SK-N-SH (cell line): ENCODE data around the gene ARHGAP15. TPM values are rescaled to one million over a fixed set of nuclear protein-coding genes. Genes with fewer than 3 reads are reported as not detected.

Source experiments
- CTCF ChIA-PET: fragments of 300-600, 350-600 bp; formaldehyde crosslinking; extraction: SDS; loops from one replicate; lab custom pipeline; 2021; lab: Yijun Ruan, JAX
- POLR2A ChIA-PET: fragments of 350-600 bp; sonication (Branson Sonifier 250); formaldehyde crosslinking; extraction: SDS; loops from one replicate; lab custom pipeline; 2020; ENCODE audit warnings: antibody characterized with exemption, inconsistent platforms; lab: Yijun Ruan, JAX
- DNase-seq: peaks from one replicate; pipeline ENCODE4 v3.0.0; 2012
- H2AFZ ChIP-seq: fragments of 200-600 bp; sonication (generic); 2 replicates; pipeline ENCODE4 v1.8.1; 2016; ENCODE audit warnings: antibody characterized with exemption, mild to moderate bottlenecking, low read depth
- H3F3A ChIP-seq: fragments of 200-600 bp; sonication (generic); replicated peaks from 2 replicates; pipeline ENCODE3; 2016; ENCODE audit warnings: antibody characterized with exemption, mild to moderate bottlenecking; ENCODE audit not compliant: insufficient read depth
- H3K27ac ChIP-seq, 2 experiments: fragments of 200-500 bp in 1 of 2; fragments of 200-600 bp in 1 of 2; sonication (Bioruptor generic) in 1 of 2; sonication (generic), shearing (Covaris generic) in 1 of 2; 2 replicates each; pipeline versions ENCODE4 v1.5.1 to v1.6.1; 2014 to 2016; ENCODE audit warnings: low read depth in 2 of 2, inconsistent platforms in 1 of 2, low read length in 1 of 2, mild to moderate bottlenecking in 1 of 2, mixed read lengths in 1 of 2
- H3K27me3 ChIP-seq: fragments of 200-600 bp; sonication (generic), shearing (Covaris generic); 2 replicates; pipeline ENCODE4 v1.6.1; 2016; ENCODE audit warnings: mixed run types; ENCODE audit not compliant: insufficient read depth
- H3K36me3 ChIP-seq, 2 experiments: fragments of 200-500 bp in 1 of 2; fragments of 200-600 bp in 1 of 2; sonication (Bioruptor generic) in 1 of 2; sonication (generic) in 1 of 2; replicated peaks in 1 of 2; 2 replicates each; pipeline versions ENCODE3 to v1.5.1; 2014 to 2016; ENCODE audit warnings: low read length in 1 of 2, mild to moderate bottlenecking in 1 of 2; ENCODE audit not compliant: insufficient read depth in 2 of 2, control insufficient read depth in 1 of 2
- H3K4me1 ChIP-seq, 2 experiments: fragments of 200-500 bp in 1 of 2; fragments of 200-600 bp in 1 of 2; sonication (Bioruptor generic) in 1 of 2; sonication (generic), shearing (Covaris generic) in 1 of 2; 2 replicates each; pipeline versions ENCODE4 v1.5.1 to v1.6.1; 2014 to 2016; ENCODE audit warnings: low read depth in 1 of 2, low read length in 1 of 2, mixed run types in 1 of 2; ENCODE audit not compliant: insufficient read depth in 2 of 2, control insufficient read depth in 1 of 2
- H3K4me2 ChIP-seq: fragments of 200-600 bp; sonication (generic), shearing (Covaris generic); 2 replicates; pipeline ENCODE4 v1.6.1; 2017; ENCODE audit warnings: mixed run types
- H3K4me3 ChIP-seq, 2 experiments: fragments of 200-500 bp in 1 of 2; fragments of 200-600 bp in 1 of 2; sonication (Bioruptor generic) in 1 of 2; sonication (generic), shearing (Covaris generic) in 1 of 2; 2 replicates each; pipeline versions ENCODE4 v1.5.1 to v1.8.1; 2014 to 2016; ENCODE audit warnings: low read depth in 2 of 2, inconsistent platforms in 1 of 2, low read length in 1 of 2, mild to moderate bottlenecking in 1 of 2, mixed read lengths in 1 of 2, moderate library complexity in 1 of 2
- H3K79me2 ChIP-seq: fragments of 200-600 bp; sonication (generic); 2 replicates; pipeline ENCODE4 v1.8.1; 2017; ENCODE audit warnings: mild to moderate bottlenecking; ENCODE audit not compliant: insufficient read depth
- H3K9ac ChIP-seq: fragments of 200-600 bp; sonication (generic); 2 replicates; pipeline ENCODE4 v1.6.1; 2017; ENCODE audit warnings: mixed run types
- H3K9me2 ChIP-seq: fragments of 200-600 bp; sonication (generic); 2 replicates; pipeline ENCODE4 v1.6.1; 2017; ENCODE audit warnings: mixed run types
- H3K9me3 ChIP-seq: fragments of 200-600 bp; sonication (generic); 2 replicates; pipeline ENCODE4 v1.6.1; 2017; ENCODE audit warnings: mixed run types, mild to moderate bottlenecking, moderate library complexity
- H4K20me1 ChIP-seq: fragments of 200-600 bp; sonication (generic); 2 replicates; pipeline ENCODE4 v1.6.1; 2017; ENCODE audit warnings: mild to moderate bottlenecking, mixed run types; ENCODE audit not compliant: insufficient read depth
- ELF1 ChIP-seq: IDR thresholded peaks from 2 replicates; pipeline ENCODE4 v1.4.0; 2012
- EZH2phosphoT487 ChIP-seq: fragments of 200-600 bp; sonication (generic); IDR thresholded peaks from 2 replicates; pipeline ENCODE4 v1.6.1; 2017; ENCODE audit warnings: low read depth, mixed run types, mild to moderate bottlenecking, antibody characterized with exemption, moderate library complexity, borderline replicate concordance
- FOSL2 ChIP-seq: IDR thresholded peaks from 2 replicates; pipeline ENCODE4 v1.4.0; 2012; ENCODE audit warnings: low read depth, mild to moderate bottlenecking, moderate library complexity, borderline replicate concordance
- FOXJ3 ChIP-seq: sonication (generic); formaldehyde crosslinking; IDR thresholded peaks from 2 replicates; pipeline ENCODE4 v1.5.1; 2020; ENCODE audit warnings: mild to moderate bottlenecking, missing genetic modification reagents
- FOXM1 ChIP-seq: IDR thresholded peaks from 2 replicates; pipeline ENCODE4 v1.4.0; 2012; ENCODE audit warnings: low read depth, mild to moderate bottlenecking
- GABPA ChIP-seq: IDR thresholded peaks from 2 replicates; pipeline ENCODE4 v1.4.0; 2012; ENCODE audit warnings: low read depth, mild to moderate bottlenecking
- IRF3 ChIP-seq: fragments of 150-350 bp; IDR thresholded peaks from 2 replicates; pipeline ENCODE4 v1.6.1; 2016; ENCODE audit warnings: mild to moderate bottlenecking, low read depth, low read length
- JUND ChIP-seq: IDR thresholded peaks from 2 replicates; pipeline ENCODE4 v1.4.0; 2012
- MAX ChIP-seq: IDR thresholded peaks from 2 replicates; pipeline ENCODE4 v1.4.0; 2012; ENCODE audit warnings: low read depth
- MXI1 ChIP-seq: IDR thresholded peaks from 2 replicates; pipeline ENCODE4 v1.6.1; 2012; ENCODE audit warnings: mild to moderate bottlenecking, low read depth, low read length, improper control_type of control experiment
- NFIC ChIP-seq: IDR thresholded peaks from 2 replicates; pipeline ENCODE4 v1.4.0; 2012; ENCODE audit warnings: borderline replicate concordance
- NRF1 ChIP-seq: IDR thresholded peaks from 2 replicates; pipeline ENCODE4 v1.6.1; 2012; ENCODE audit warnings: low read depth, mild to moderate bottlenecking, low read length
- PBX3 ChIP-seq: IDR thresholded peaks from 2 replicates; pipeline ENCODE4; 2012
- POLR2AphosphoS5 ChIP-seq: IDR thresholded peaks from 2 replicates; pipeline ENCODE4 v1.6.1; 2012; ENCODE audit warnings: low read depth, low read length
- RAD21 ChIP-seq: IDR thresholded peaks from 2 replicates; pipeline ENCODE4 v1.6.1; 2012; ENCODE audit warnings: mild to moderate bottlenecking, low read length
- RFX5 ChIP-seq: IDR thresholded peaks from 2 replicates; pipeline ENCODE4 v1.6.1; 2012; ENCODE audit warnings: mild to moderate bottlenecking, improper control_type of control experiment, low read length
- RXRA ChIP-seq: IDR thresholded peaks from 2 replicates; pipeline ENCODE4 v1.4.0; 2012; ENCODE audit warnings: low read depth, mild to moderate bottlenecking, borderline replicate concordance
- SMC3 ChIP-seq: IDR thresholded peaks from 2 replicates; pipeline ENCODE4 v1.6.1; 2012; ENCODE audit warnings: low read depth, low read length, improper control_type of control experiment
- TAF1 ChIP-seq: IDR thresholded peaks from 2 replicates; pipeline ENCODE4 v1.6.1; 2012; ENCODE audit warnings: low read depth, mild to moderate bottlenecking, low read length, moderate library complexity, borderline replicate concordance
- TEAD4 ChIP-seq: IDR thresholded peaks from 2 replicates; pipeline ENCODE4 v1.4.0; 2012; ENCODE audit warnings: mild to moderate bottlenecking, borderline replicate concordance; ENCODE audit not compliant: insufficient read depth
- WGBS: methylation state at CpG from one replicate; pipeline ENCODE4 v1.1.6; 2017; ENCODE audit warnings: low lambda C conversion rate; 5-methylcytosine and 5-hydroxymethylcytosine counted together
- polyA plus RNA-seq, 3 experiments: library from polyadenylated mRNA; depleted of rRNA; stranded (reverse); fragments of >200 nt; gene quantifications; 2 replicates each; pipeline ENCODE4 v1.2.3, GENCODE V29; 2012
- TF ChIP-seq, protein P1 (sequence below): IDR thresholded peaks from 2 replicates; pipeline ENCODE4 v1.4.0; 2012; ENCODE audit warnings: low read depth, borderline replicate concordance
- TF ChIP-seq, protein P2 (sequence below): IDR thresholded peaks from 2 replicates; pipeline ENCODE4 v1.6.1; 2012; ENCODE audit warnings: mild to moderate bottlenecking, low read depth, low read length, moderate library complexity

ARHGAP15 gene
- polyA plus RNA-seq, 1 of the 3 experiments (the other 2 are of a cell fraction) = not detected

GRCh38 chr2:143262389-143262788 lies 133.2 kb downstream of the ARHGAP15 start:
- no peaks in the 10 kb centered on the region for H3K27me3 ChIP-seq
- TF ChIP-seq EZH2phosphoT487 (no peak), RXRA (no peak), MXI1 (no peak), FOXM1 (no peak), IRF3 (no peak), GABPA (no peak), RAD21 (no peak), NRF1 (no peak), NFIC (no peak)
- TF ChIP-seq, protein P1, sequence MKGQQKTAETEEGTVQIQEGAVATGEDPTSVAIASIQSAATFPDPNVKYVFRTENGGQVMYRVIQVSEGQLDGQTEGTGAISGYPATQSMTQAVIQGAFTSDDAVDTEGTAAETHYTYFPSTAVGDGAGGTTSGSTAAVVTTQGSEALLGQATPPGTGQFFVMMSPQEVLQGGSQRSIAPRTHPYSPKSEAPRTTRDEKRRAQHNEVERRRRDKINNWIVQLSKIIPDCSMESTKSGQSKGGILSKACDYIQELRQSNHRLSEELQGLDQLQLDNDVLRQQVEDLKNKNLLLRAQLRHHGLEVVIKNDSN = no peak
- no peak overlapping the region for H3K4me3 ChIP-seq
- POLR2A ChIA-PET = no interaction called here
- H4K20me1 ChIP-seq = no peaks in the 10 kb centered on the region
- CTCF ChIA-PET = interaction anchor here (8.2 kb wide), 1 partner anchor 101 kb away, joined by 92 read pairs; no protein-coding TSS in a partner anchor
- no peaks in the 10 kb centered on the region for H3F3A ChIP-seq
- no peak overlapping the region for H3K9ac ChIP-seq
- H3K4me2 ChIP-seq = no peak overlapping the region
- no peaks in the 10 kb centered on the region for H3K9me2 ChIP-seq
- H3K36me3 ChIP-seq = no peaks in the 10 kb centered on the region
- no peaks in the 10 kb centered on the region; a peak in 2 of 4 replicates for H3K4me1 ChIP-seq
- WGBS = 67% methylated on average over 4 of the region's 4 CpGs
- H2AFZ ChIP-seq = no peak overlapping the region
- no peaks in the 10 kb centered on the region for H3K9me3 ChIP-seq
- H3K27ac ChIP-seq = no peak overlapping the region
- DNase-seq = no peak
- H3K79me2 ChIP-seq = no peaks in the 10 kb centered on the region

- Histone ChIP-seq H4K20me1 (no peaks in the 10 kb centered on the region), H3K27ac (no peak overlapping the region), H3K4me1 (no peaks in the 10 kb centered on the region; a peak in 2 of 4 replicates), H3K4me2 (no peak overlapping the region), H3K9me3 (no peaks in the 10 kb centered on the region), H3K36me3 (no peaks in the 10 kb centered on the region), H2AFZ (no peak overlapping the region), H3F3A (no peaks in the 10 kb centered on the region), H3K9me2 (no peaks in the 10 kb centered on the region), H3K4me3 (0 out of 4 replicates have a peak overlapping the region, but pooled peaks of 1 of the 2 experiments have one; percentile 8), H3K9ac (no peak overlapping the region), H3K27me3 (no peaks in the 10 kb centered on the region), H3K79me2 (no peaks in the 10 kb centered on the region)
- ChIA-PET POLR2A (no interaction called here), CTCF (no interaction called here)
- WGBS = 68% methylated on average over 2 of the region's 2 CpGs
- TF ChIP-seq FOXJ3 = no peak
- TF ChIP-seq PBX3 = no peak
- TF ChIP-seq, protein P2, sequence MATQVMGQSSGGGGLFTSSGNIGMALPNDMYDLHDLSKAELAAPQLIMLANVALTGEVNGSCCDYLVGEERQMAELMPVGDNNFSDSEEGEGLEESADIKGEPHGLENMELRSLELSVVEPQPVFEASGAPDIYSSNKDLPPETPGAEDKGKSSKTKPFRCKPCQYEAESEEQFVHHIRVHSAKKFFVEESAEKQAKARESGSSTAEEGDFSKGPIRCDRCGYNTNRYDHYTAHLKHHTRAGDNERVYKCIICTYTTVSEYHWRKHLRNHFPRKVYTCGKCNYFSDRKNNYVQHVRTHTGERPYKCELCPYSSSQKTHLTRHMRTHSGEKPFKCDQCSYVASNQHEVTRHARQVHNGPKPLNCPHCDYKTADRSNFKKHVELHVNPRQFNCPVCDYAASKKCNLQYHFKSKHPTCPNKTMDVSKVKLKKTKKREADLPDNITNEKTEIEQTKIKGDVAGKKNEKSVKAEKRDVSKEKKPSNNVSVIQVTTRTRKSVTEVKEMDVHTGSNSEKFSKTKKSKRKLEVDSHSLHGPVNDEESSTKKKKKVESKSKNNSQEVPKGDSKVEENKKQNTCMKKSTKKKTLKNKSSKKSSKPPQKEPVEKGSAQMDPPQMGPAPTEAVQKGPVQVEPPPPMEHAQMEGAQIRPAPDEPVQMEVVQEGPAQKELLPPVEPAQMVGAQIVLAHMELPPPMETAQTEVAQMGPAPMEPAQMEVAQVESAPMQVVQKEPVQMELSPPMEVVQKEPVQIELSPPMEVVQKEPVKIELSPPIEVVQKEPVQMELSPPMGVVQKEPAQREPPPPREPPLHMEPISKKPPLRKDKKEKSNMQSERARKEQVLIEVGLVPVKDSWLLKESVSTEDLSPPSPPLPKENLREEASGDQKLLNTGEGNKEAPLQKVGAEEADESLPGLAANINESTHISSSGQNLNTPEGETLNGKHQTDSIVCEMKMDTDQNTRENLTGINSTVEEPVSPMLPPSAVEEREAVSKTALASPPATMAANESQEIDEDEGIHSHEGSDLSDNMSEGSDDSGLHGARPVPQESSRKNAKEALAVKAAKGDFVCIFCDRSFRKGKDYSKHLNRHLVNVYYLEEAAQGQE = no peak
- TF ChIP-seq MAX = no peak
- TF ChIP-seq TAF1 = no peak
- TF ChIP-seq FOSL2 = no peak
- no peak for TF ChIP-seq JUND
- TF ChIP-seq MXI1 = no peak
- TF ChIP-seq ELF1 = no peak
- TF ChIP-seq SMC3 = no peak
- TF ChIP-seq POLR2AphosphoS5 = no peak
- no peak for TF ChIP-seq RFX5
- no peak for TF ChIP-seq TEAD4
- no peak for DNase-seq
Measured at GRCh38 chr2:143263066-143263625, 133.9 kb downstream of the ARHGAP15 start.
